GM18951 (cell line): ENCODE measurements around the gene ZNF724.
"Not testable (repeated sequence)": the region's sequence is repeated elsewhere in the genome, so short reads cannot be mapped to it uniquely, and the experiment has no call there.

Experiments used
- POLR2A ChIP-seq: IDR thresholded peaks from 4 replicates; pipeline ENCODE4 v1.6.1; 2011; ENCODE audit warnings: mild to moderate bottlenecking; ENCODE audit not compliant: insufficient read length, insufficient read depth; ENCODE audit errors: extremely low read depth
- in situ Hi-C: fragments of 300-500 bp; cut with MboI; formaldehyde crosslinking; loops from one replicate; pipeline ENCODE4 v1.12.0; 2022; ENCODE audit warnings: low sequenced_read_pairs, mixed read lengths, inconsistent platforms; ENCODE audit not compliant: unreplicated experiment

Gene ZNF724

GRCh38 chr19:23262920-23263319 is 12.7 kb upstream of the ZNF724 start:
- in situ Hi-C loops, result no loop called here
- TF ChIP-seq POLR2A, result no peak

- TF ChIP-seq POLR2A, result no peak
- in situ Hi-C loops, result no loop called here
Observed at GRCh38 chr19:23261496-23262020, 11.4 kb upstream of the ZNF724 start.

- in situ Hi-C loops, result no loop called here
Observed at GRCh38 chr19:23260956-23261355, 10.8 kb upstream of the ZNF724 start.

GRCh38 chr19:23259961-23260360 is 9.8 kb upstream of the ZNF724 start:
- in situ Hi-C loops, result no loop called here
- TF ChIP-seq POLR2A, result no peak

More at GRCh38 chr19:23260956-23261355, 10.8 kb upstream of the ZNF724 start:
- no peak for TF ChIP-seq POLR2A

GRCh38 chr19:23255700-23256099 is 5.5 kb upstream of the ZNF724 start:
- in situ Hi-C loops, result no loop called here
- TF ChIP-seq POLR2A, result no peak

GRCh38 chr19:23254141-23254910 is 4.1 kb upstream of the ZNF724 start:
- in situ Hi-C loops, result no loop called here
- no peak for TF ChIP-seq POLR2A

- in situ Hi-C loops, result not testable (repeated sequence)
Observed at GRCh38 chr19:23253256-23253655, 3.1 kb upstream of the ZNF724 start.

- in situ Hi-C loops, result no loop called here
- no peak for TF ChIP-seq POLR2A
Observed at GRCh38 chr19:23241419-23241818, 8.8 kb downstream of the ZNF724 start.

GRCh38 chr19:23222998-23223652 is 27.1 kb downstream of the ZNF724 start:
- in situ Hi-C loops, result no loop called here
- TF ChIP-seq POLR2A, result no peak

- no peak for TF ChIP-seq POLR2A
- in situ Hi-C loops, result no loop called here
Observed at GRCh38 chr19:23203841-23204344, 46.3 kb downstream of the ZNF724 start.

GRCh38 chr19:23190341-23190740 is 59.9 kb downstream of the ZNF724 start:
- TF ChIP-seq POLR2A, result no peak
- in situ Hi-C loops, result no loop called here

- TF ChIP-seq POLR2A, result no peak
- in situ Hi-C loops, result no loop called here
Observed at GRCh38 chr19:23183251-23183650, 66.9 kb downstream of the ZNF724 start.
